LoVo (cell line): ENCODE results near the gene PNLDC1.

Experiments used
- DNase-seq: peaks from one replicate; pipeline ENCODE4 v3.0.0-alpha.2; 2016; ENCODE audit warnings: low spot score

Gene PNLDC1, protein sequence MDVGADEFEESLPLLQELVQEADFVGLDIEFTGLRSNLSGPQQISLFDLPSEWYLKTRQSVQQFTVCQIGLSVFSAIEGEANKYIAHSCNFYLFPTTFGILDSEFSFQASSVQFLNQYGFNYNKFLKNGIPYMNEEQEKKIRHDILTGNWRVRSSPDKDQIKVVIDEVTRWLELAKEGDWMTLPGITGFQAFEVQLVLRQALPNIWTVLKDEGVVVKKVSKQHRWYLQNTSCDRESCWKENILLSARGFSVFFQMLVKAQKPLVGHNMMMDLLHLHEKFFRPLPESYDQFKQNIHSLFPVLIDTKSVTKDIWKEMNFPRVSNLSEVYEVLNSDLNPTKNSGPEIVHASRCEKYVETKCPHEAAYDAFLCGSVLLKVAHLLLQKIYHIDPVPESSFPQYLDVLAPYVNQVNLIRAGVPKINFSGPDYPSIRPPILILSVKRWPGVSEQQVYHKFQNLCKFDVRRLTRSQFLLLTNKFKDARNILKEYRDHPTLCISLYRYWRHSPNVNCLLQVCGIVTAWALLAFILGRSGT

DNA sequence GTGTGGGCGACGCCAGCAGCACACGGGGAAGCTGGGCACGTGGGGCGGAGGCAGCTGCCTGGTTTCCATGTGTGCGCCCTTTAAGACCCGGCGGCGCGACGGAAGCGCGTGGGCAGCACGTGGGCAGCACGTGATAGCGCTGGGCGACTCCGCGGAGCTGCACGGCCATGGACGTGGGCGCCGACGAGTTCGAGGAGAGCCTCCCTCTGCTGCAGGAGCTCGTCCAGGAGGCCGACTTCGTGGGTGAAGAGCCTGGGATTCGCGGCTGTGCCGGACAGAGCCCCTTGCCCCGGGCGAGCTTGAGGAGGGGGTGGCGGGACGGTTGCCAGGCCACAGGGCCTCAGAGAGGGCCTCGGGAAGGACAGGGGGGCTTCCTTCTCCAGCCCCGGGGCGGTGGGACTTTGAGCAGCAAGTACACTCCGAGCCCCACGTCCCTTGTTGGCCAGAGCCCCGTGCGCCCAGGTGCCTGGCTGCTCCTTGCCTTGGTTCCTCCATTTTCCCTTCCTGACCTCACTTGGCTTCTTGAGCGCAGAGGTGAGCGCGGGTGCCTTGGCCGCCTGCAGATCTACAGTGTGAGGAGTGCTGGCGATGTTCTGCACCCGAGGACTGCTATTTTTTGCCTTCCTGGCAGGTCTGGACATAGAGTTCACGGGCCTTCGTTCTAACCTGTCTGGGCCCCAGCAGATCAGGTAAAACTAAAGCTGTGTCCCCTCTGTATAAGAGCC, at the start of gene PNLDC1:
Gene PNLDC1 (plus strand): TSS at position 136 of the 725 bp plus-strand sequence. CDS start 32 bp downstream, at position 168.
- no peak for DNase-seq

DNA sequence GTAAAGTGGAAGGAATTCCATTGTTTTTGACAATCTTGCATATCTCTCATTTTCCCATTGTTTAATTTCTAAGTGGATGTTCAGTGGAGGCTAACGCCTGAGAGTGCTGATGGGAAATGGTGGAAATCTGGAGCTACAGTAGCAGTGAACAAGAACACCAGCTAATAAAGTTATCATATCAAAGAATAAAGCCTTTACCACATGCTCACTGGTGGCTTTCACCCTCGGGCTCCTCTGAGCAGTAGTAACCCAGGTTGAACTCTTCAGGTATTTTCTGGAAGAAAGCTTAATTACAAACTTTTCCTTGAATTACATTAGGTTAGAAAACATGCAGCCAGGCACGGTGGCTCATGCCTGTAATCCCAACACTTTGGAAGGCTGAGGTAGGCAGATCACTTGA, 48.6 kb upstream of the PNLDC1 start:
- no peak for DNase-seq

DNA sequence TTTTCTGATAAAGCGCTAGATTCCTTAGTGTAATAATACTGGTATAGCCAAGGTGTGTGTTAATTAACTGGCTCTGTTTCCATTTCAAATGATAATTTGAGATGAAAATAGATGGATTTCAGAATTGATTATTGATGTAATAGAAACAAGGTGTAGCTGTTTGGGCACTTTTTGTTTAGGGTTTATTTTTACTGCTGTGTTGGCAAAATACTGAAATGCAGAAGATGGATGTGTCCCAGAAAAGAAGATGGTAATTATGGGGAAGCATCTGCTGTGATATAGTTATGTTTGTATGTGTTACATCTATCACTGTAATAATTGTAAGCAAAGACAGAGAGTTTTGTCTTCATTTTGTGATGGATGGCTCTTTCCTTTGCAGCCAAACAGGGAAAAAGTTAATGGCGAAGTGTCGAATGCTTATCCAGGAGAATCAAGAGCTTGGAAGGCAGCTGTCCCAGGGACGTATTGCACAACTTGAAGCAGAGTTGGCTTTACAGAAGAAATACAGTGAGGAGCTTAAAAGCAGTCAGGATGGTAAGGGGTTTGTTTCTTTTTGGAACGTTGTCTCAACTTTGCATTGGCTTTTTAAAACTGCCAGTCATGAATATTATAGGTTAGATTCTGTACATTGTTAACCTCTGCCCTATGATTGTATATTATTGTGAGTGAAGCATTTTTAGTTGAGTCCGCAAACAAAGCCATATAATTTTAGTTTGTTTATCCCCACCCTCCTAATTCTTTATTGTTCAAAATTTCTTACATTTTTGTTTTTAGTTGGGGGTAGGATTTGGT, 46.8 kb upstream of the PNLDC1 start:
- no peak for DNase-seq

DNA sequence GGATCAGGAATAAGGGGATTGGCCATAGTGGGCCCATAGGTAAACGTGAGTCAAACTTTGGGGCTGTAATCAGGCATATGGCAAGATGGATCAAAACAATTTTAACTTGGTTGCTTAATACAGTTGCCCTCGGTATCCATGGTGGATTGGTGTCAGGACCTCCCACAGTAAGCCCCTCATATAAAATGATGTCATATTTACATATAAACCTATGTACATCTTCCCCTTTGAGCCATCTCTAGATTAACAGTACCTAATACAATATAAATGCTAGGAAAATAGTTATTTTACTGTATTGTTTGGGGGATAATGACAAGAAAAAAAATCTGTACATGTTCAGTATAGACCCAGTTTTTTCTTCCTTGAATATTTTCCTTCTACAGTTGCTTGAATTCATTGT, 45.7 kb upstream of the PNLDC1 start:
- no peak for DNase-seq

DNA sequence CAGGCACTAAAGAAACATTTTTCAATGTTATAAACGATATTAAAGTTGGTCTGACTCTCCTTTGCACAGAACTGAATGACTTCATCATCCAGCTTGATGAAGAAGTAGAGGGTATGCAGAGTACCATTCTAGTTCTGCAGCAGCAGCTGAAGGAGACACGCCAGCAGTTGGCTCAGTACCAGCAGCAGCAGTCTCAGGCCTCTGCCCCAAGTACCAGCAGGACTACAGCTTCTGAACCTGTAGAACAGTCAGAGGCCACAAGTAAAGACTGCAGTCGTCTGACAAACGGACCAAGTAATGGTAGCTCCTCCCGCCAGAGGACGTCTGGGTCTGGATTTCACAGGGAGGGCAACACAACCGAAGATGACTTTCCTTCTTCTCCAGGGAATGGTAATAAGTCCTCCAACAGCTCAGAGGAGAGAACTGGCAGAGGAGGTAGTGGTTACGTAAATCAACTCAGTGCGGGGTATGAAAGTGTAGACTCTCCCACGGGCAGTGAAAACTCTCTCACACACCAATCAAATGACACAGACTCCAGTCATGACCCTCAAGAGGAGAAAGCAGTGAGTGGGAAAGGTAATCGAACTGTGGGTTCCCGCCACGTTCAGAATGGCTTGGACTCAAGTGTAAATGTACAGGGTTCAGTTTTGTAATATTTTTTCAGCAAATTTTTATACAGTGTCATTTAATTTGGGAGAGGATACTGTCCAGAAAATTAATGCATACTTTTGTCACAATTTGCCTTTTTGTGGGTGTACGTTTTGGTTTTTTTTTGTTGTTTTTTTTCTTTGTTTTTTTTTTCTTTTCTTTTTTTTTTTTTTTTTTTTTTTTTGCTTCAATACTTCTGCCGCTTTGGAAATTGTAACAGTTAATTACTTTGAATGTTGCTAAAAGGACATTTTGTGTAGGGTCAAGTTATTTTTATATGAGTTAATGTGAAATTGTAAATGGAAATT, 44.8 kb upstream of the PNLDC1 start:
- no peak for DNase-seq

DNA sequence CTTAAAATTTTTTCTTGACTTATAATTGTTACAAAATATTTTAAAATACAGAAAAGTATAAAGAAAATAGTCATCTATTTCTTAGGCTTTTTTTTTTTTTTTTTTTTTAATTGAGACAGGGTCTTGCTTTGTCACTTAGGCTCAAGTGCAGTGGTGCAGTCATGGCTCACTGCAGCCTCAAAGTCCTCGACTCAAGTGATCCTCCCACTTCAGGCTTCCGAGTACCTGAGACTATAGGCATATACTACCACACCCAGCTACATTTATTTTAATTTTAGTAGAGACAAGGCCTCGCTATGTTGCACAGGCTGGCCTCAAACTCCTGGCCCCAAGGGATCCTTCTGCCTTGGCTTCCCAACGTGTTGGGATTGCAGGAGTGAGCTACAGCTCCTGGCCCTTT, 43.6 kb upstream of the PNLDC1 start:
- no peak for DNase-seq

DNA sequence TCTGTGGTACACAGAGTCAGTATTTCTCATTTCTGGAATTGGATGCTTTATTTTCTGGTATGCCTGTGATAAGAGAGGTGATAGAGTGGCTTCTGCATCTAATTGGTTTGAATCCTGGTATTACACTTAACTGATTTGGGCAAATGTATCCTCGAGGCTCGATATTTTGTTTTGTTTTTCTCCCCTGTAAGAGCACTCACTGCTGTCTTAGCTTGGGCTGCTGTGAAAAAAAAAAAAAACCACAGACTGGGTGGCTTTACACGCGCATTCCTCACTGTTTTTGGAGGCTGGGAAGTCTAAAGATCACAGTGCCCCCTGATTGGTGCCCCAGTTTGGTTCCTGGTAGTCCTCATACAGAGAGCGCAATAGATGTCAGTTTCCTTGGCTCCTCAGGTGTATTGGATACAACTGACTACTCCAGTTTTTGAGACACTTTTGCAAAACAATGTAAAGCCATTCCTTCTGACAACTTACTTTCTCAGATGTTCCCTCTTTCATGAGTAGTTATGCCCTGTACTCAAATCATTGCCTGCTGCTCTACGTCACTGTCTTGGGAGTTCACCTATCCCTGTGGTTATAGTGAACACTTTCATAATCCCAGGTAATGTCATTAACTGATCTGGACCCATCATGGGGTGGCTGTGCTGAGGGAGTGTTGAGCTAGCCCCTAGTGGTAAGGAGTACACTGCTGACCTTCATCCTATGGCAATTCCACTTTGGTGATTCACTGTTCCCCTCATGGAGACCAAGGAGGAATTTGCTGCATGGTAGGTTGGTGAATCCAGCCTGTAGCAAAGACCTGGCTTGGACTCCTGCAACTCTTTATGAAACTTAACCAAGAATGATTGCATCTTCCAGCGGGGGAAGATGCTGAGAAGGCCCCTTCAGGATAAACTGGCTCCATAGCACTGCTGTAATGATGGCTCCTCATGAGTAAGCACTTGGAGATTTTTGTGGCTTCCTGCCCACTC, 41.8 kb upstream of the PNLDC1 start:
- peak; percentile 38 for DNase-seq

DNA sequence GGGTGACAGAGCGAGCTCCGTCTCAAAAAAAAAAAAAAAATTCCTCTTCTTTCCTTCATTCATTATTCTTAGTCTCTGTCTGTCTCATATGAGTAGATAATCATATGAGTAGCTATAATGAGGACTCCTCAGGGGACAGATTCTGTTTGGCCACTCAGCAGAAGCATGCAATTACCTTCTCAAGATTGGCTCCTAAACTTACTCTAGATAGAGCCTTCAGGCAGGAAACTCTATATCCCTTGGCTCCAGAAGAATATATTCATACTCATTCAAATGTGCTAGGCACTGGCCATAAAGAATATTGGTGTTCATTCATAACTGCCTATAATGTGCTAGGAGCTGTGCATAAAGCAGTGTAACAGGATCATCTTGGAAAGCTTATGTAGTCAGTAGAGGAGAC, 40.4 kb upstream of the PNLDC1 start:
- DNase-seq: no peak

DNA sequence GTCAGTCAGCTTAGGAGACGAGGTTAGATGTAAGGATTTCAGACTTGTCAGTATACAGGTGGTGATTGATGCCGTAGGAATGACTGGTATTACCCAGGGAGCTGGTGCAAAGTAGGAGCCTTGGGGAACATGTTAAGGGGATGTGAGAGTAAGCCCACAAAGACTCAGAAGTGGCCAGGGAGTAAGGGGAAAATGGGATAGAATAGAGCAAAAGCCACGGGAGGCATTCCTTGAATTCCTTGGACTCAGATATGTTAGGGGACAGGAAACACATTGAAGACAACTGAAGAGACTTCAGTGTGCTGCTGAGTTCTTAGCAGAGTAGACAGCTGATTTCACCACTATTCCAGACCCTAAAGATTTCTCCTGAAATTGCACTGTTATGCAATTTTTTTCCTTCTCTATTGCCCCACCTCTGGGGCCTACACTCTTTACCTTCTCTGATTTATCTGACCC, 39.4 kb upstream of the PNLDC1 start:
- peak; percentile 28 for DNase-seq

DNA sequence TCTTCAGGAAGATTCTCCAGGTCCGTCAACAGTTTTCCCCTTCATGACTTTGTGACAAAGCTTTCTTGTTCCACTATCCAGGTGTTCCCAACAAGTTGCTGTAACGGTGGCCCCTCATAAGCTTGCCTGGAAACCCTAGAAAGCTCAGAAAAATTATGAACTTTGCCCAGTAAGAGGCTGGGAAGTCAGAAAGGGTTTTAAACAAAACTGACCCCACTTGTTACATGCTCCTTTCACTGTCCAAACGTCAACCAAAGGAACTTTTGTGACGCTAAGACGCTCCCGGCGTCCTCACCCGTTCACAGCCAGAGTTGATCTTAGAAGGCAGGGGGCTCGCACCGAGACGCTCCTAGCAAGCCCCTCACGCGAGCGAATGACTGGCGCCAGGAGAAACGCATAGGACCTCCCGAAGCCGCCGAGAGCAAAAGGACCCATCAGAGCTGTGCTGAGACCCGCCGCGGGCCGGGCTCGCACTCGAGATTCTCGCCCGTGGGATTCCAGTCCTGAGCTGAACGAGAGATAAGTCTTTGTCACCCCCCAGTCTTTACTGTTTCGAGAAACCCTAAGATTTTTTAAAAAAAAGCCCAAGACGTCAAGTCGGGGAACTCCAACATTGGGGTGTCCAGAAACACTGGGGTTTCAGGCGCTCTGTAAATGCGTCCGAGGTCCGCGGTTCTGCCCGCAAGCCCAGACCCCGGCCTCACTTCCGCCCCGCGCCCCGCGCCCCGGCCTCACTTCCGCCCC, 38.8 kb upstream of the PNLDC1 start:
- DNase-seq: peak; percentile 26

DNA sequence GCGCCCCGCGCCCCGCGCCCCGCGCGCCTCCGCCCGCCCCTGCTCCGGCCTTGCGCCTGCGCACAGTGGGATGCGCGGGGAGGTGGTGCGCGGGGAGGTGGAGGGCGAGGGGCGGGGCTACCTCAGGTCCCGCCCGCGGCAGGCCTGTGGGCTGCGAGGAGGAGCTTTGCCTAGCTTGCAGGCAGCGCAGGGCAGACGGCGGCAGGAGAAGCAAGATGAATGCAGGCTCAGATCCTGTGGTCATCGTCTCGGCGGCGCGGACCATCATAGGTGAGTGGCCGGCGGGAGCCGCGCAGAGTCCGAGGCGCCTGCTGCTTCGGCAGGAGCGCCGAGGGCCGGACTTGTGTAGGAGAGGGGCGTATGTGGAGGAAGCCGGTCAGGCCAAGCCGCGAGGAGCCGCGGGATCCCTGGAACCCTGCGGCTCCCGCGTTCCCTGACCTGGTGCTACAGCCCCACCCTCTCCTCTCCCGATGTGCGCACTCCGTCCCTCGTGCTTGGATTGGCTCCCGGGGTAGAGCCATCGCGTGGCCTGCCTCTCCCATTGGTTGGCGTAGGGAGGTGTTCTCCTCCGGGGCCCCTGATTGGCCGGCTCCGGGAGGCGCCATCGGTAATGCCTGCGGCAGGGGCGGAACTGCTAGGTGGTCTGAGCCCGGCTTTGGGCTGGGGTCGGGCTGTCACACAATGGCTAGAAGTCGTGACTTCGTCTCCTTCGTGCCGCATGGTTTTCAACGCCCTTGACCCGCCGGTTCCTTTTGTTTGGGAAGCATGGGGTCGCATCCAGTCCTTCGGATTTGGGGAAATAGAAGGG, 38.0 kb upstream of the PNLDC1 start, which contains the start of gene ACAT2:
Gene ACAT2 (plus strand): TSS at position 173 of the 808 bp plus-strand sequence. CDS start 43 bp downstream, at position 216.
- peak; percentile 93 for DNase-seq

DNA sequence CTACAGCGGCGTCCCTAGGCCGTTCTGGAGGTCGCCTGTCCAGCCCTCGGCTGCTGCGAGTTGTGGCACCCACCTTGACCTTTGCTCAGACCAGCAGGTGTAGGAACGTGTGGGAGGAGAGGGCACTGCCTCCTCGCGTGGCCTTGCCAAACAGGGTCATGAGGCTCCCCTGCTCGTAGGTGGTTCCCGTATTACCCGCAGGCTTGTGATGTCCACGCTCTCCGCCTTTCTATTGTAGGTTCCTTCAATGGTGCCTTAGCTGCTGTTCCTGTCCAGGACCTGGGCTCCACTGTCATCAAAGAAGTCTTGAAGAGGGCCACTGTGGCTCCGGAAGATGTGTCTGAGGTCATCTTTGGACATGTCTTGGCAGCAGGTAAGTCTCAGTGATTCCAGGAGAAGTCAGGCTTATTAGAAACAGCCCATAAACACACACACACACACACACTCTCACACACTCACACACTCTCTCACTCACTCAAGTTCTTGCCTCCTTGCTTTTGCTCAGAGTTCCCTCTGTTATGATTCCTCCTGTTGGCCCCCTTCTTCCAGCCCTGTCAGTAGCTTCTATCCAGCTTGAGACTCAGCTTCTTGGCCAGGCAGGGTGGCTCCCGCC, 37.3 kb upstream of the PNLDC1 start:
- DNase-seq: no peak

DNA sequence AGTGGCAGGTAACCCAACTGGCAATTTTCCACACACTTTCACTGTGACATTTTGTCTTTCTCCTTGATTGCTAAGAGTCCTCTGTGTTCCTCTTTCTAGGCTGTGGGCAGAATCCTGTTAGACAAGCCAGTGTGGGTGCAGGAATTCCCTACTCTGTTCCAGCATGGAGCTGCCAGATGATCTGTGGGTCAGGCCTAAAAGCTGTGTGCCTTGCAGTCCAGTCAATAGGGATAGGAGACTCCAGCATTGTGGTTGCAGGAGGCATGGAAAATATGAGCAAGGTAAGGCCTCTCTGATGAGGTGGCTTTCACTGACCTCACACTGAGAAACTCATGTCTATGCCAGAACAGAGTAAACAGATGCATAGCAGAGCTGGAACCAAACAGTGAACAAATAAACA, 33.2 kb upstream of the PNLDC1 start:
- DNase-seq: no peak

DNA sequence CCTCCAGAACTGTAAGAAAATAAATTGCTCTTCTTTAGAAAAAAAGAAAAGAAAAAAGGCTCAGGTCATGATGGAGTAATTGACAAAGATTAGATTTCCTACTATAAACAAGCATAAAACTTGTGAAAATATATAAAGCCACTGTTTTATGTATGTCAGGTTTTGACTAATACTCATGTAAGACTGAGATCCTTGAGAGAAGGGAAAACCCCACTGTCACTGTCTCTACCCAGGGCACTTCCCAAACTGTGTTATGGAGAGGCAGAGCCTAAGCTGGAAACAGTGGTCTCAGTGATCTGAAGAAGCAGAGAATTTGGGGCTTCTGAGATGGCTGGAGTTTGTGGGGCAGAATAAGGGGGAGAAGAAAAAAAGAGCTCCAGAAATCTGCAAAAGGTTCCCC, 30.6 kb upstream of the PNLDC1 start:
- DNase-seq: no peak

DNA sequence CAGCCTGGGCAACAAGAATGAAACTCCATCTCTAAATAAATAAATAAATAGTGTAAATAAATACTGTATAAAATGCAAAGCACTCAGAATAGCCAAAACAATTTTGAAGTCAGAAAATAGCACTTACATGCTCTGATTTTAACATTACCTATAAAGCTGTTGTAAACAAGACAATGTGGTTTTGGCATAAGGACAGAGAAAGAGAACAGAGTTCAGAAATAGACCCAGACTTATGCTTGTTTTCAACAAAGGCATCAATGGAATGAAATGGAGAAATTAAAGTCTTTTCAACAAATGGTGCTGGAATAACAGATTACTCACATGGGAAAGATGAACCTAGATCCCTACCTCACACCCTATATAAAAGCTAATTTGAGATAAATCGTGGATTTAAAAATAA, 27.9 kb upstream of the PNLDC1 start:
- DNase-seq: no peak

DNA sequence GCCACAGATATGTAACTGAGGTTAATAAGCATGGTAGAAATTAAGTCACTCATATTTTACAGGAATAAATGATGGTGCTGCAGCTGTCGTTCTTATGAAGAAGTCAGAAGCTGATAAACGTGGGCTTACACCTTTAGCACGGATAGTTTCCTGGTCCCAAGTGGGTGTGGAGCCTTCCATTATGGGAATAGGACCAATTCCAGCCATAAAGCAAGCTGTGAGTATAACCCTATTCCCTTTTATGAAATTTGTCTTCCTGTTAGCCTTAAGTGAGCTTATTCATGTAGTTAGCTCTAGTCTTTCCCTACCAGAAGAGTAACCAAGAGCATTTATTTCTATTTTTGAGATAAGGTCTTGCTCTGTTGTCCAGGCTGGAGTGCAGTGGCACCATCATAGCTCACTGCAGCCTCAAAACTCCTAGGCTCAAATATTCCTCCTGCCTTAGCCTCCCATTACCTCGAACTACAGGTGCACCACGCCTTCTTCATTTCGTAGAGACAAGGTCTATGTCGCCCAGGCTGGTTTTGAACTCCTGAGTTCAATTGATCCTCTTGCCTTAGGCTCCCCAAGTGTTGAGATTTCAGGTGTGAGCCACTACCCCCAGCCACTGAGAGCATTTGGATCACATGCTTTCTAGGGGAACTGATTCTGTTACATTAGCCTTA, 22.7 kb upstream of the PNLDC1 start:
- no peak for DNase-seq

DNA sequence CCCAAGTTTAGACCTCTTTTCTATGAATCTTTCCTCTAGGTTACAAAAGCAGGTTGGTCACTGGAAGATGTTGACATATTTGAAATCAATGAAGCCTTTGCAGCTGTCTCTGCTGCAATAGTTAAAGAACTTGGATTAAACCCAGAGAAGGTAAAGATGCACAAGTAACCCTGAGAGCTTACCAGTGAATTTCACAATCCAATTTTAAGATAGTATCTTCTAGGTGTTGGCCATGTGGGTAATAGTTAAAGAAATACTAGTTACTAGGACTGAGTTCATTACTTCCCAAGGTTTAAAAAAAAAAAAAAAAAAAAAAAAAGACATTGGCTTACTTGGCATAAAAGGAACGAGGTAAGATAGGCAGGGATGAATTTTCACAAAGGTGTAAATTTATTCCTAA, 21.9 kb upstream of the PNLDC1 start:
- DNase-seq: no peak
